ENCODE data around the gene C12orf54.
"Not testable (repeated sequence)": the region's sequence is repeated elsewhere in the genome, so short reads cannot be mapped to it uniquely, and the experiment has no call there.

DNA sequence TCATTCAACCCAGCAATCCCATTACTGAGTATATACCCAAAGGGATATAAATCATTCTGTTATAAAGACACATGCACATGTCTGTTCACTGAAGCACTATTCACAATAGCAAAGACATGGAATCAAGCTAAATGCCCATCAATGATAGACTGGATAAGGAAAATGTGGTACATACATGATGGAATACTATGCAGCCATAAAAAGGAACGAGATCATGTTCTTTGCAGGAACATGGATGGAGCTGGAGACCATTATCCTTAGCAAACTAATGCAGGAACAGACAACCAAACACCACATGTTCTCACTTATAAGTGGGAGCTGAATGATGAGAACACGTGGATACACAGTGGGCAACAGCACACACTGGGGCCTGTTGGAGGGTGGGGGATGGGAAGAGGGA lies 29.3 kb upstream of the C12orf54 start:
- TF ChIP-seq, protein P1, sequence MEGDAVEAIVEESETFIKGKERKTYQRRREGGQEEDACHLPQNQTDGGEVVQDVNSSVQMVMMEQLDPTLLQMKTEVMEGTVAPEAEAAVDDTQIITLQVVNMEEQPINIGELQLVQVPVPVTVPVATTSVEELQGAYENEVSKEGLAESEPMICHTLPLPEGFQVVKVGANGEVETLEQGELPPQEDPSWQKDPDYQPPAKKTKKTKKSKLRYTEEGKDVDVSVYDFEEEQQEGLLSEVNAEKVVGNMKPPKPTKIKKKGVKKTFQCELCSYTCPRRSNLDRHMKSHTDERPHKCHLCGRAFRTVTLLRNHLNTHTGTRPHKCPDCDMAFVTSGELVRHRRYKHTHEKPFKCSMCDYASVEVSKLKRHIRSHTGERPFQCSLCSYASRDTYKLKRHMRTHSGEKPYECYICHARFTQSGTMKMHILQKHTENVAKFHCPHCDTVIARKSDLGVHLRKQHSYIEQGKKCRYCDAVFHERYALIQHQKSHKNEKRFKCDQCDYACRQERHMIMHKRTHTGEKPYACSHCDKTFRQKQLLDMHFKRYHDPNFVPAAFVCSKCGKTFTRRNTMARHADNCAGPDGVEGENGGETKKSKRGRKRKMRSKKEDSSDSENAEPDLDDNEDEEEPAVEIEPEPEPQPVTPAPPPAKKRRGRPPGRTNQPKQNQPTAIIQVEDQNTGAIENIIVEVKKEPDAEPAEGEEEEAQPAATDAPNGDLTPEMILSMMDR (IDR thresholded peaks at IDR 0.05), result not testable (repeated sequence)
- not testable (repeated sequence) for TF ChIP-seq EP300 (IDR thresholded peaks at IDR 0.05)

Measured in sigmoid colon (tissue), 4 donors.